ENCODE measurements around the gene NPHP4.

The NPHP4 gene

DNA sequence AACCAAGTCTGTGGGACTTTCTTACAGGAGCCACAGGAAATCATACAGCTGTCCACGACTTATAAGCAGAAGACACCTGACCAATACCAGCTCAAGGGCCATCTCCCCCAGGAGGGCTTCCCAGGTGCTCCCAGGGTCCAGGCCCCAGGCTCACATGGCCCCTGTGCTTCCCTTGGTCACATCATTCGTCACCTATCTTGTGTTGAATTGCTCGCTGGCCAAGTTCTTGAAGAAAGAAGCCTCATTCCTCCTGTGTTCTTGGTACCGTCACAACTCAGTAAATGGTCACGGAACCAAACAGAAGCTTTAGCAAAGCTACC is 3.0 kb downstream of the NPHP4 start:
- TF ChIP-seq, protein P1, sequence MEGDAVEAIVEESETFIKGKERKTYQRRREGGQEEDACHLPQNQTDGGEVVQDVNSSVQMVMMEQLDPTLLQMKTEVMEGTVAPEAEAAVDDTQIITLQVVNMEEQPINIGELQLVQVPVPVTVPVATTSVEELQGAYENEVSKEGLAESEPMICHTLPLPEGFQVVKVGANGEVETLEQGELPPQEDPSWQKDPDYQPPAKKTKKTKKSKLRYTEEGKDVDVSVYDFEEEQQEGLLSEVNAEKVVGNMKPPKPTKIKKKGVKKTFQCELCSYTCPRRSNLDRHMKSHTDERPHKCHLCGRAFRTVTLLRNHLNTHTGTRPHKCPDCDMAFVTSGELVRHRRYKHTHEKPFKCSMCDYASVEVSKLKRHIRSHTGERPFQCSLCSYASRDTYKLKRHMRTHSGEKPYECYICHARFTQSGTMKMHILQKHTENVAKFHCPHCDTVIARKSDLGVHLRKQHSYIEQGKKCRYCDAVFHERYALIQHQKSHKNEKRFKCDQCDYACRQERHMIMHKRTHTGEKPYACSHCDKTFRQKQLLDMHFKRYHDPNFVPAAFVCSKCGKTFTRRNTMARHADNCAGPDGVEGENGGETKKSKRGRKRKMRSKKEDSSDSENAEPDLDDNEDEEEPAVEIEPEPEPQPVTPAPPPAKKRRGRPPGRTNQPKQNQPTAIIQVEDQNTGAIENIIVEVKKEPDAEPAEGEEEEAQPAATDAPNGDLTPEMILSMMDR (conservative IDR thresholded peaks at IDR 0.05; ENCODE audit: low read depth, low read length): no peak
- no peak overlapping the region for H3K4me3 ChIP-seq (ENCODE audit: low read depth, low read length)
- no peak for DNase-seq (ENCODE audit: low read depth)

DNA sequence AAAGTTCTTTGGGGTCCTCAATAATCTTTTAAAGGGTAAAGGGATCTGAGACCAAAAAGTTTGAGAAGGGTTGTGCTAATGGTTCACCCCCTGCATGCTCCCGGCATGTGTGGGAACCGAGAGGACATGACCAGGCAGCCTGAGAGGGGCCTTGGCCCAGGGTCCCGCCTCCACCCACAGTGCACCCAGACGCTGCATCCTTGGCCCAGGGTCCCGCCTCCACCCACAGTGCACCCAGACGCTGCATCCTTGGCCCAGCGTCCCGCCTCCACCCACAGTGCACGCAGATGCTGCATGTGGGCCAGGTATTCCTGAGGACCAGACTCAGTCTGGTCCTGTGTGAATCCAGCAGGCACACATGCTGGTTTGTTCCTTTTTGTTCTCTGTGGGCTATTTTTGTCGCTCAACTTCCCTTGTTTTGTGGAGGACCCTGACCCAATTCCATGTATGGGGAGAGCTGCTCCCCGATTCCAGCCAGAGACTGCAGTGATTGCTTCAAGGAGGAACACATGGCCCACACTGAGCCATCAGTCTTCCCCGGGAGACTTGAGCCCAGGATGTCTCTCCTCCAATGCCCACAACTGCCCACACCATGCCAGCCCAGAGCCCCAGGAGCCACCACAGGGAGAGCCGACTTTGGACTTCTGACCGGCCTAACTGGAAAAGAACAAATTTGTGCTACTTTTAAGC is 3.5 kb downstream of the NPHP4 start:
- no peak overlapping the region for H3K4me3 ChIP-seq (ENCODE audit: low read depth, low read length)
- TF ChIP-seq, protein P1 (conservative IDR thresholded peaks at IDR 0.05; ENCODE audit: low read depth, low read length): no peak
- no peak for DNase-seq (ENCODE audit: low read depth)

DNA sequence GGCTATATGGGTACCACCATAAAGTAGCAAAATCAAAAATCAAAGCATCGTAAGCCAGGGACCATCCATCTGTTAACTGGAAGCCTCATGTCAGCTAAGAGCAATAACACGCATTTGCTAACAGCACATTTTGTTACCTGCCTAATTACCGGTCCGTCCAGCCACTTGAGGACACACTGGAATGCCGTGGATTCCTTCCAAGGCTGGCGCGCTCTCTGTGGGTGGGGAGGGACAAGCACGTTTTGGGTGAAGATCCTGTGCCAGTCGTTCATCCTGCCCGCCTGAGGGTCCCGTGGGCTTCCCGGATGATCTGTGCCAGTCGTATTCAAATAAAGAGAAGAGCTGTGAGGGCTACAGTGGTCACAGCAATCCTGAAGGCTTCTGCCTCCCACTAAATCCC is 6.2 kb downstream of the NPHP4 start:
- TF ChIP-seq, protein P1 (conservative IDR thresholded peaks at IDR 0.05; ENCODE audit: low read depth, low read length): no peak
- no peak for DNase-seq (ENCODE audit: low read depth)
- no peak overlapping the region for H3K4me3 ChIP-seq (ENCODE audit: low read depth, low read length)

DNA sequence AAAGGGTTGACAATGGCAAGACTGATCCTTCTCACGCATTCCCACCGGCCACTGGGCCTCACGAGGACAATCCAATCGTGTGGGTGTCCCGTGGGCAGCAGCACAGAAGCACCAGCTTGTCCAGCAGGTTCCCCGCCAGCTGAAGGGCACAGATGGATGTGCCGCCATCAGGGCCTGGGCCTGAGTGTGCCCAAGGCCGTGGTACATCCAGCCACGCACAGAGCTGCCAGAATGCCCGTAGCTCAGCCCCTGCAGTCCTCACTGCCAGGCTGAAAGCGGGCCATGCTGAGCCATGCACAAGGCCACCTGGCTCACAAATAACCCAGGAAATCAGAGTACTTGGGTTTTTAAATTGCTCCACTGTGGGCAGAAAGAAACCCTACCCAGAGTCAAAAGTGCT is 7.0 kb downstream of the NPHP4 start:
- TF ChIP-seq, protein P1 (conservative IDR thresholded peaks at IDR 0.05; ENCODE audit: low read depth, low read length): no peak
- H3K4me3 ChIP-seq (ENCODE audit: low read depth, low read length): no peak overlapping the region

DNA sequence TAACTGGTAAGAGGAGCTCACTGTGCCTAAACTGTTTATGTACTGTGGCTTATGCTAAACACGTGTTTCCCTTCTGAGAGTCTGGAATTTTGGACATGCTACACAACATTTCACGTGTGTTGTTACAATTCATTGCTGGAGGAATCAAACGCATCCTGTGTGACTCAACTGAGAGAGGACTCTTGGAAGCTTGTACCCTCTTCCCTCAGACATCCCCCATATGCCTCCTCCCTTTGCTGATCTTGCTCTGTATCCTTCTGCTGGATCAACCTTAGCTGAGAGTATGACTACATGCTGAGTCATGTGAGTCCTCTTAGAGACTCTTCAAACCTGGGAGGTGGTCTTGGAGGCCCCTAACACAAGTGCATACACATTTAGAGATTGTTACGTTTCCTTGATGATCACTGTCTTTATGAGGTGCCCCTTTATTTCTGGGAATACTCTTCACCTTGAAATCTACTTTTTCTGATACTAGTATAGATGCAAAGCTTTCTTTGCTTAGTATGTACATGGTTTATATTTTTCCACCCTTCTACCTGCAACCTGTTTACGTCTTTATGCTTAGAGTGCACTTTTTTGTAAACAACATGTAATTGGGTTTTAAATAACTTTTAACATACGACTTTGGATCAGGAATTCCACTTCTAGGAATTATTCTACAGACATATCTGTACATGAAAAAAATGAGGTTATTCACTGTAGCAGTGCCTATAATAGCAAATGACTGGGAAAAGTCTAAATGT is 8.7 kb downstream of the NPHP4 start:
- DNase-seq (ENCODE audit: low read depth): peak; percentile 78
- TF ChIP-seq, protein P1 (conservative IDR thresholded peaks at IDR 0.05; ENCODE audit: low read depth, low read length): no peak
- no peak overlapping the region for H3K4me3 ChIP-seq (ENCODE audit: low read depth, low read length)

More for the DNA sequence above, 7.0 kb downstream of the NPHP4 start:
- no peak for DNase-seq (ENCODE audit: low read depth)

DNA sequence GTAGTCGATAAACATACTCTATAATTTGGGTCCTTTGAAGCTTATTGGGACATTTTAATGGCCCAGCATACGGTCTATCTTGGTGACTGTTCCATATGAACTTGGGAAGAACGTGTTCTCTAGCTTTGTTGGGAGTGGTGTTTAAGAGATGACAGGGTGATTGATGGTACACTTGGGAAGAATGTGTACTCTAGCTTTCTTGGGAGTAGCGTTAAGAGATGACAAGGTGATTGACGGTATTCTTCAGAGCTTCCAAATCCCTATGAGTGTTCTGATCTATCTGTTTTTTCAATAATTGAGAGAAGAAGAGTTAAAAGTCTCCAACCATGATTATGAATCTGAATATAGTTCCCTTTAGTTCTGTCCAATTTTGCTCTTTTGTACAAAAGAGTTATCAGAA is 9.4 kb downstream of the NPHP4 start:
- TF ChIP-seq, protein P1 (conservative IDR thresholded peaks at IDR 0.05; ENCODE audit: low read depth, low read length): no peak
- no peak for DNase-seq (ENCODE audit: low read depth)
- no peak overlapping the region for H3K4me3 ChIP-seq (ENCODE audit: low read depth, low read length)

DNA sequence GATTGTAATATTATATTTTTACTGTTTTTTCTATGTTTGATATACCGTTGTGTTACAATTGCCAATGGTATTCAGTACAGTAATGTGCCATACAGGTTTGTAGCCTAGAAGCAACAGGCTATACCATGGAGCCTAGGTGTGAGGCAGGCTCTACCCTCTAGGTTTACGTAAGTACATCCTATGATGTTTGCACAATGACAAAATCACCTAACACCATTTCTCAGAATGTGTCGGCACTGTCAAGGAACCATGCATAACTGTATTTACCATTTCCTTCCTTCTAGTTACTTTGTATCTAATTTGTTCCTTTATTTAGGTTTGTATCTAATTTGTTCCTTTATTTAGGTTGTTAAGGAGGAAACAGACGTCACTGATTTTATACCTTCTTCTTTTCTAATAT is 9.9 kb downstream of the NPHP4 start:
- no peak overlapping the region for H3K4me3 ChIP-seq (ENCODE audit: low read depth, low read length)
- no peak for DNase-seq (ENCODE audit: low read depth)
- TF ChIP-seq, protein P1 (conservative IDR thresholded peaks at IDR 0.05; ENCODE audit: low read depth, low read length): no peak
